Fibroblast of peridontal ligament (primary cell): Measurements from ENCODE around the gene GALNT13.
"Not testable (repeated sequence)": the region's sequence is repeated elsewhere in the genome, so short reads cannot be mapped to it uniquely, and the experiment has no call there.

Experiments used
- DNase-seq: peaks from one replicate; pipeline ENCODE4 v3.0.0-alpha.2; 2010; ENCODE audit errors: extremely low read depth

Gene GALNT13

DNA sequence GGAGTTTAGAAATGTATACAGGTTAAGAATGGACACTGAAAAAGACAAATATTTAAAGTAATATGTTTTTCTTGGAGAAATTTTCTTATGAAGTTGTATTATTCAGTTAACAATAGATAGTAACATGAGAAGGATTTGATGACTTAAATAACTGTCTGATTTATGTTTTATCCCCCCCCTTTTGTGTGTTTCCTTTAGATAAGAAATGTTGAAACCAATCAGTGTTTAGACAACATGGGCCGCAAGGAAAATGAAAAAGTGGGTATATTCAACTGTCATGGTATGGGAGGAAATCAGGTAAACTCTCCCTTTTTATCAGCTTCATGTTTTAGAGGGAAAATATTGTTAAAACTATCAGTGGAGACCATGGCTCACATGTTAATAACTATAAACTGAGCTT lies 537.1 kb downstream of the GALNT13 start:
- DNase-seq: no peak

DNA sequence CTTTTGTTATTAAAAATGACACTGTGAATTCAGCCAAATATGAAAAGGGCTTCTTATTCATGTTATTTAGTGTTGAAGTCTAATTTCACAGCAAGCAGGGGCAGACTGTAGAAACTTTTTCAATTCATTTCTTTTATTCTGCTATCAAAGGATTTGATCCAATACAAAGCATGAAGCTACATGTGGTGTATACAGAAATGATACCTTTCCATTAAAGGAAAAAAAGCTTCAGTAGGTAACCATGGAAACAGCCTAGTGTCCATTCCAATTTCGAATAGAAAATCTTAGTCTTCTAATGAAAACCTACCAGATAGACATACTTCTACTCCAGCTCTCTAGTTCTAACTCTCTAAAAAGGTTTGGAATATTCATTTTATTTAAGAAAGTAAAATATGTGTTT lies 550.5 kb downstream of the GALNT13 start:
- no peak for DNase-seq

DNA sequence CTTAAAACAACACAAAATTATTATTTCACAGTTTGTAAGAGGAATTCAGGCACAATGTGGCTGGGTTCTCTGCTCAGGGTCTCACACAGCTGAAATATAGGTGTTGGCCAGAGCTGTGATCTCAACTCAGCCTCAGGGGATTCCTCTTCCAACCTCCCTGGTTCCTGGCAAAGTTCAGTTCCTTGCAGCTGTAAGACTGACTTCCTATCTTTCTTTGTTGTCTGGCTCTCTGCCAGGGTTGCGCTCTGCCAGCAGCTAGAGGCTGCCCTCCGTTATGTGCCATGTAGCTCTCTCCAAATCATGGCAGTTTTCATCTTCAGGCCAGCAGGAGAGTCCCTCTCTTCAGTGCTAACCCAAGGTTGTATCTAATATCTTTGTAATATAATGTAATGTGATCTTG lies 554.3 kb downstream of the GALNT13 start:
- DNase-seq: no peak

DNA sequence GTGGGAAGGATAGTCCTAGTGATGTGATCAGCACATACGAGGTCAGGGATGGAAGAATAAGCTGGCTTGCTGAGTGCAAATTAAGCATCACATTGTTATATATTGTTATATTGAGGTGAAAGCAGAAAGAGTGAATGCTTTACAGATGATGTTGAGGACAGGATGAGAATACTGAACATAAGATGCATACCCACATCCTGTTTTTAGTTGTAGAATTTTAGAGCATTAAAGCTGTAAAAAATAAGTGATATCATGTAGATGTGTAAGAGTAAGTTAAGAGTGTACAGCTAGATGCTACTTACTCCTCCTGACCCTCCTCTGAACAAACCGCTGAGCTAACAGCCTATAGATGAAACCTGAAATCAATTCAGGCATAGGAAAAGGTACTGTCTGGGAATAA lies 555.7 kb downstream of the GALNT13 start:
- no peak for DNase-seq

DNA sequence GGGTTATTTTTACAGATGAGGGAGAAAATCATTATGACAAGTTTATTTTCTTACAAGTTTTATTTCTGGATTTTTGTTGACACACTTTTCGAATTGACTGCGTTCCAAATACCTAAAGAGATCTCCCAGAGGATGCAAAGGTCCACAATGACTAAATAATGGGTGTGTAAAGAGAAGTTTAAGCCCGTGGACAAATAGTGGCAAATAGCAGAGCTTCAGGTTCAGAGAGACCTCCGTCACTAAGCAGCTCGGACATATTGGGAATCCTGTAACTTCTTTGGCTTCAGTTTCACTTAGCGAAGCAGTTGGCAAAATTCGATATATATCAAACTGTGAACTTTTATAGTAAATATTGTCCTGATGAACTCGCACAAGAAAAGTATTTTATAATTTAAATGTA lies 556.3 kb downstream of the GALNT13 start:
- no peak for DNase-seq

DNA sequence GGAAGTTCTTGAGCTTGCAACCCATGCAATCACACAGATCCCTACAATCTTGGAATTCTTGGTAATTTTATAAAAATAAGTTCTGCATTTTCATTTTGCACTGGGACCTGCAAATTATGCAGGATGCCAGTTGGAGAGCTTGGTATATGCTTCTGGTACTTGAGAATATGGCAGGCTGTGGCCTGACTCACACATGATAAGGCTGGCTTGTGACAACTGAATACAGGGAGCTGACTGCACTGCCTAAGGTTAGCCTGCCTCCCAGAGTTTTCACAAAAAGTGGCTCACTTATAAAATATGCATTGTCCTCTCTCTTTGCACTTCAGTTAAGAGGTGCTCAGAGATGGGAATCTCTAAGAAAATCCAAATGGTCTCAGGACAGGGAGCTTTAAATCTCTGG lies 561.3 kb downstream of the GALNT13 start:
- no peak for DNase-seq

DNA sequence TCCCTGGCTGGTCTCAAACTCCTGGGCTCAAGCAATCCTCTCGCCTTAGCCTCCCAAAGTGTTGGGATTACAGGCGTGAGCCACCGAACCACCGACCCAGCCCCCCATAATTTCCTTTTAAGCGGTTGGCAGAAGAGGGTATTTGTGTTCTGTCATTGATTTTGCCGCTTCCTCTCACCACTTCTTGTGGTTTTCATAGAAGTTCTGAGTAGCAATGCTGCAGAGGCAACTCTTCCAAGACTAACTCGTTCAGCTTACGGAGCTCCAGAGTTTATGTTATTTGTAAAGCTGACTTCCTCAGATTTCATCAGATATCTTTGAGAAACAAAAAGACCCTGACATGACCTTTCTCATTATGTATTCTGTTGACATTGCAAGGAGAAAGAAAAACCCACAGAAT lies 565.4 kb downstream of the GALNT13 start:
- no peak for DNase-seq

DNA sequence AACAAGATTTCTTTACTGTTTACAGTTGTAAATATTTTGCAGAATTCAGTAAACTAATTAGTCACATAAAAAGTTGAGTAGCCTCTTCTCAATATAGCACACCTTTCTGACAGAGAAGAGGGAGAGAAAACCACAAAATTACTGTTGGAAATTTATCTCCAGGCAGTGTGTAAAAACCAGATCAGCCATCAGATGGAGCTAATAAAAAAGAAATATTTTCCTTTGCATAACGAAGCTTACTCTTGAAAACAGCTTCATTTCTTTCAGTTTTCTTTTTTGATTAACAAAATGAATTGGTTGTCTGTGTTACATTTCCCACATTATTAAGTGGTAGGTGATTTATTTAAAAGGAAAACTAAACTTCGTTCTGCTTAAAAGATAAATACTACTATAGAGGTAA lies 567.4 kb downstream of the GALNT13 start:
- DNase-seq: no peak

DNA sequence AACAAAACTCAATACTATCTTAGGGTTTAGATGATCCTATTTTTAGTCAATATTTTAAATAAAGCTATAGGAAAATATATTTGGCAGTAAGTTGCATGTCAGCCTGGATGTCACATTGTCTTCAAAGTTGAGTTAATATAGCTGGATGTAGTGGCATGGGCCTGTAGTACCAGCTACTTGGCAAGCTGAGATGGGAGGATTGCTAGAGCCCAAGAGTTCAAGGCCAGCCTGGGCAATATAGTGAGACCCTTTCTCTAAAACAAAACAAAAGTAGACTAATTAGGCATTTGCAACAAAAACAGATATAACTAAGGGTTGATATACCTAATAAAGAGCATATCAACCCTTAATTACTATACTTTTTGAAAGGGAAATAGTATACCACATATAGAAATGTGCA lies 572.2 kb downstream of the GALNT13 start:
- DNase-seq: no peak

DNA sequence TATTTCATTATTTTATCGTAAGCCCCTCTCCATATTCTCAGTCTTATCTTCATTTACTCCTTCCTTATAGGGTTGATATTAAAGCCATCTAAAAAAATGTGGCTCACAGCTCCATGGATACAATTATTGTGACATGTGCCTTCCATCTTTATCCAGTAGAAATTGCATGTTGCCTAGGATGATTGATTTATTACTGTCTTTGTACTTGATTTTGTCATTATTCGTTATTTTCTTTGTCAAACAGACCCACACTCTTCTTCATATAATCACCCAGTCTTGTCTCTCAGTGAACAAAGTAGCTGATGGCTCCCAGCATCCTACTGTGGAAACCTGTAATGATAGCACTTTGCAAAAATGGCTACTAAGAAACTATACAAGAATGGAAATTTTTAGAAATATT lies 574.6 kb downstream of the GALNT13 start:
- DNase-seq: no peak

DNA sequence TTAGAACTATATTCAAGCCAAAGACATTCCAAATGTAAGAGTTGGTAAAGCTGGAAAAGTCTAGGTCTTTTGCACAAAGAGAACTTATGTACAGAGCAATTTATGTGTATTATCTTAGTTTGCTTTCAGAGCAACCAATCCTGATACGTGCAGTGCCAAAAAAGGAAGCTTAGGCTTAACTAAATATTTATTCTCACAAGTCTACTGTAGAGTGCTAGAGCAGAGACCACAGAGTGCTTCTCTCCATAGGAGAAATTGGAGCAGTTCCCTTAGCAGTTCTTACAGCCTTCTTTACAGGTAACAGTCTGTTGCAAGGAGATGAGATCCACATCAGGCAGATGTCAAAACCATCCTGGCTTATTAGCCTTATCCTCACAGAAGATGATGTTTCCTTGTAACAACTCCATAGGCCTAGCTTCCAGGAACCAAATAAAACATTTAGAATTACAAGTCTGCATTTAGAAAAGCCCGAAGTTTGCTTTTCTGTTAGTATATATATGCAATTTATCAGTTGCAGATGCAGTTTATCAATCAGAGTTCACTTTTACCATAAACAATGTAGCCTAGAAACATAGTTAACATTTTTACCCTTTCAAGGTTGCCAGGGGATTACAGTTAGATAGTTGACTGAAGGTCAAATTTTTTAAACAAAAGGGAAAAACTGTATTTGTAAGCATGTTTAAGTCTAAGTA lies 576.2 kb downstream of the GALNT13 start:
- no peak for DNase-seq

DNA sequence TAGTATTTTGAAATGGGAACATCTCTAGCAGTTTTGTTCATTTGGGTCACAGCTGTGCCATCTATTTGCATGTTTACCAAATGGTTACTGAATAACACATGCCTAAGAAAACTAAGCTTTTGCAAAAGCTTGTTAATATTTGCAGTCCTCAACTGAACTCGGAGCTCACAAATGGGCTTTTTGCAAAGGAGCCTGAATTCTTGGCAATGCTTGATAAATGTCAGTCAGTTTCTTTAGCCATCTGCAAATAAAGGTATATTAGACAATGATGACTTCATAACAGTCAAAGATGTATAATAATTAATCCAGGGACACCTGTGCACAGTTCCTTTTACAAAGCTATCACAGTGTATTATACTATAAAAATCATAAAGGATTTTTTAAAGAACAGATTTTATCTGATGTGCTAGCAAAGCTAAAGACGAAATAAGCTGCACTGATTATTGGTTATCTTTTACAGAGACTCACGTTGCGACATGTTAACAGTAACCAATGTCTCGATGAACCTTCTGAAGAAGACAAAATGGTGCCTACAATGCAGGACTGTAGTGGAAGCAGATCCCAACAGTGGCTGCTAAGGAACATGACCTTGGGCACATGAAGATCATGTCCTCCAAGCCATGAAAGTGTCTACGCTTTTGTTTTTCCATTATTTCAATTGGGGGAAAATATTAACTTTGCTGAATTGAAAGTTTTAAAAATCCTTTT lies 578.4 kb downstream of the GALNT13 start:
- no peak for DNase-seq

DNA sequence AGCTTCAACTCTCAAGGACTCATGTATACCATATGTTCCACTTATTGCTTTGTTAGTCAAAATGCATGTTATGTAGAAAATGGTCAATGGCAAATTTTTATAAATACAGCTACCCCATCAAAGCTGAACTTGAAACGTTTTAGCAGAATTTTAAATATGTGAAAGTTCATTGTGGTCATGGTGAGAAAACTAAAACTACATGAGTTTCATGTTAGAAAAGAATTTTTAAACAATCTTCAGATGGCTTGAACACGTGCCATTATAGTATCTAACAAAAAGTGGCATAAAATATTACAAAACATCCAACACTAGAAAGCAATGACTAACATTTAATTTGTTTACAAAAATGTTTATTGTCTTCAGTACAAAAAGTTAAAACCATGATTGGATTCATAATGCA lies 580.7 kb downstream of the GALNT13 start:
- DNase-seq: peak; percentile 2

DNA sequence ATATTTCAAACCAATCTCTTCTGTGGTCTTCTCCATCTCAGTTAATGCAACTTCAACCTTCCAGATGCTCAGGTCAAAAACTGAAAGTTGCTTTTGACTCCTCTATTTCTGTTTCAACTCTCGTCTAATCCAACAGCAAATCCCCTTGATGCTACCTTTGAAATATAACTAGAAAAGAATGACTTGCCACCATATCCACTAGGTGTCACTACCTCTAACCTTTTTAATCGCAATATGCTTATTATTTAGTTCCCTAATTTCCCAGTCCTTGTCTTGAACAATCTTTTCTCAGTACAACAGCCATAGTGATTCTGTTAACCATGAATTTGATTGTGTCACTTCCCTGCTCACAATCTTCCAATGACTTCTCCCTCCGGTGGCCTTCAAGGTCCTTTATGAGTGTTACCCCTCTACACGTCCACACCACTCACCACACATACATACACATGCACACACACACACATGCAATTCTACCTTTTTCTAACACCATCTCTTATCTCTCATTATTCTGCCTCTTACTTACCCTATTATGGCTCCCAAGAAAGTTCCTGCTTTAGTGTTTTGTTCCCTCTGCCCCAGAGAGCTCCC lies 581.3 kb downstream of the GALNT13 start:
- DNase-seq: peak; percentile 10

DNA sequence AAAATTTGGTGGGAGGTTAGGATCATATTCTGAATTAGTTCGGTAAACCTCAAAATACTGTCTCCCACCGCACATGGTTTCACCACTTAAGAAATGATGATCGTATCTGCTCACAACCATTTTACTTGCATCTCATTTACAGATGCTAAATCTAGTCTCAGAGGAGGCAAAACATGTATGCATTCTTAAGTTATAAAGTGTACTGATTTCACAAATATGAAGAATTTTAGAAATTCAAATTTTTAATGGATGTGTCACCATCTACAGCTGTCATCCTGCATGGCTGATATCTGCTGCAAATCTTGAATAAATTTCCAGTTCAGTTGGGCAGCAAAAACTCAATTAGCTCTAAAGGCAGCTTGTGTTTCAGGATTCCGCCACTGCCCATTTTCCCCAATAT lies 583.4 kb downstream of the GALNT13 start:
- peak; percentile 23 for DNase-seq

DNA sequence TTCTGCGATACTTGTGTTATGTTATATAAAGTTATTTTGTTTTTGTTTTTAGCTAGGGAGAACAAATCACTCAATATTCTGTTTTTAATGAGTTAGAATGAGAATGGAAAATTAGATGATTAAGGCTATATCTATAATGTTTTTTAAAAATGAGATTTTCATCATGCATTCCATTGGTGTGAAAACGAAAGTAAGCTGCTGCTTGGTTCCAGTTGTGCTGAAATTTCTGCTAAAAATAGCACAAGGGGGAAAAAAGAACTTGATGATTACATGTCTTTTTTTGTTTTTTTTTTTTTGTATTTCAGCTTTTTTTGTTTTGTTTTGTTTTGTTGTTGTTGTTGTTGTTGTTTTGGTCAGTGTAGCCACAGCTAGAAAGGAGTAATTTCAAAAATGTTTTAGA lies 584.1 kb downstream of the GALNT13 start:
- DNase-seq: peak; percentile 19

DNA sequence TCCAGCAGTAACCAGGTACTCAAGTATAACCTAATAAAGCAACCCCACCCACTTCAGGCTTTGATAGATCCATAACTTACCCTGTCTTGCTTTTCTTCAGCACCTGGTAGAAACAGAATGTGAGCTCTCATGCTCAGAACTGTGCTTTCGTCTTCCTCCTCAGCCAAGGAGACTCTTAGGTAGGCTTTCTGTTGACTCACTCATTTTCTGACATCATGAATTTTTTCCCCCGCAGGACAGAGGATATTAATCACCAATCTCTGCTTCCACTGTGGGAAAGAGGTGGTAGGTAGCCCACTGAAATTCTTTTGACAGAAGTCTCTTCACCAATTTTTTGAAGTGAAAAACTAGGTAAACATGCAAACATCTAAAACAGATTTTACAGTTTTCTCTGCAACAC lies 585.6 kb downstream of the GALNT13 start:
- no peak for DNase-seq

DNA sequence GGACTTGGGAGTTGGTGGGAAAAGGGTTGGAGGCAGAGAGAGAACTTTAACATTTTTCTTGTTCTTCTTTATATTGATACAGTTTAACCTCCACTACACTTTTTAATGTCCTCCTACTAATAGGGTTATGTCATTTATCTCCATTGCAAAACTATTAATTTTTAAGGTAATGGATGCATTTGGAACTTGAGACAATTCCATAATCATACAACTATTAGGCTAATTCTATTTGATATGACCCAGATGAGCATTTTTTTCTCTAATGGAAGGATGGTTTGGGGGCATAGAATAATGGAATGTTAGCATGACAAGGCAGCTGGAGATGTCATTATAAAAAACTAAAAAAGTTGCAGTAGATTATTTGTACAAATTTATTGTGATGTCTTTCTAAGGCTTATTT lies 587.6 kb downstream of the GALNT13 start:
- DNase-seq: no peak

DNA sequence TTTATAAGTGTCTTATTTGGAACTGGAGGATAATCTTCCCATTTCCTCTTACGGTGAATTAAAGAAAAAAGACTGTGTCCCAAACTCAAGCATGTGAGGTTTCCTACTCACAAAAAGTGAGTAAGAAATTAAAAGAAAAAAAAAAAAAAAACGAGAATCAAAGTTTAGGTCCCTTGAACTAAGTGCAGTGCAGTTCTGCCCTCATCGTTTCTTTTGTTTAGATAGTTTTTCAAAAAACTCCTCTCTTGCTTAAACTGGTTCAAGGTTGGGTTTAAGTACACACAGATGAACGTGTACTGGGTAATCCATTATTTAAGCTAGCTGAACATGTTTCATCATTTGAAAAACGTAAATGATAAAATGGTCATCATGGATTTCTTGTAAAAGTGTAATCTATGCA lies 590.9 kb downstream of the GALNT13 start:
- no peak for DNase-seq

DNA sequence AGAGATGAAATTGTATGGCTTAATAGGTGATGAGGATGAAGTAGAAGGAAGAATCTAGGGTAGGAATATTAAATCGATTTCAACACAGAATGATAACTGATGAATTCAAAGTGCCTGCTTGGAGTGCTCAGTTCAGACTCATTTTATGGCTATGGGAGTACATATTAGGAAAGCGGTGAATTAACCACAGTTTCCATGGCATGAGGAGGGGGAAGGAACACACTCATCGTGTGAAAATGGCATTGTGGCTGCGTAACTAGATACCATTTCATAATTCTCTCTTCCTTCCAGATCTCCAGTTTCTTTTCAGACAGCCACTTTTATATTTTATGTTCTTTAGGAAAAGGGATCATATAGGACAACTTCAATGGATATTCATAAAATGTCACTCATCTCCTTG lies 594.5 kb downstream of the GALNT13 start:
- no peak for DNase-seq

DNA sequence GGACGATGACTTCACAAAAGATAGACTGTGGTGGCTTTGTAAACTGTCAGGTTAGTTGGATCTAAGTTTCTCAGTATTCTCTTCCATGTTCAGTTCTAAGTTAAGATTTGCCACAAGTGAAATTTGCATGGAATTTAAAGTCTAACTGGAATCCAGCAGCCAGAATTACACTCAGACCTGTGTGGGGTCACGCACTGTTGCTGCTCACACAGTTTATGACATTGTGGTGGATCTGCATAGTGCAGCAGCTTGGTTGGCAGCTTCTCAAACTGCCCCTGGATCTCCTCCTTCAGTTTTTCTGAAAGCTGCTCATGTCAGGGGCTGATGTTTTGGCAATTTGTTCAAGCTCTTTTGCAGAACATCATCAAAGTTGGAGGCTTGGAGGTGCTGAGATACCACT lies 598.7 kb downstream of the GALNT13 start:
- no peak for DNase-seq

DNA sequence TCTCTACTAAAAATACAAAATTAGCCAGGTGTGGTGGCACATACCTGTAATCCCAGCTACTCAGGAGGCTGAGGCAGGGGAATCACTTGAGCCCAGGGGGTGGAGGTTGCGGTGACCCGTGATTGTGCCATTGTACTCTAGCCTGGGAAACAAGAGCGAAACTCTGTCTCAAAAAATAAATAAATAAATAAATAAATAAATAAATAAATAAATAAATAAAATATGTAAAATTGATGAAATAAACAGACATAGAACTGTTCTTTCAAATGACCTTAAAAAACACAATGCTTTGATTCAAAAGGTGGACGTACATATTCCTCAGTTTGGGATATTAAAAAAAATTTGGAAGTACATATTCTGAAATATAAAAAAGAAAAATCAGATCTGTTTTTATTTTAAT lies 599.8 kb downstream of the GALNT13 start:
- DNase-seq: not testable (repeated sequence)

DNA sequence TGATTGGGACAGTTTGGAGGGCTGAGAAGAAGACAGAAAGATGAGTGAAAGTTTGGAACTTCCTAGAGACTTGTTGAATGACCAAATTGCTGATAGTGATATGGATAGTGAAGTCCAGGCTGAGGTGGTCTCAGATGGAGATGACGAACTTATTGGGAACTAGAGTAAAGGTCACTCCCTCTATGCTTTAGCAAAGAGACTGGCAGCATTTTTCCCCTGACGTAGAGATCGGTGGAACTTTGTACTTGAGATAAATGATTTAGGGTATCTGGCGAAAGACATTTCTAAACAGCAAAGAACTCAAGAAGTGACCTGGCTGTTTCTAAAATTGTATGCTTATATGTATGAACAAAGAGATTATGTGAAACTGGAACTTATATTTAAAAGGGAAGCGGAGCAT lies 605.6 kb downstream of the GALNT13 start:
- no peak for DNase-seq
